Myocyte (in vitro differentiated cells): ENCODE results near the gene RILPL1. TPM values are rescaled to one million over a fixed set of nuclear protein-coding genes. Genes with fewer than 3 reads are reported as not detected.
"Not testable (repeated sequence)": the region's sequence is repeated elsewhere in the genome, so short reads cannot be mapped to it uniquely, and the experiment has no call there.

Experiments
- DNase-seq: peaks from one replicate; pipeline ENCODE4 v3.0.0-alpha.2; 2012; ENCODE audit warnings: low read depth
- polyA plus RNA-seq: library from polyadenylated mRNA; unstranded; fragments of >200 nt; gene quantifications from one replicate; pipeline ENCODE4 v1.2.1, GENCODE V29; 2012; ENCODE audit warnings: missing spikeins
- total RNA-seq: library from RNA; depleted of rRNA; stranded (reverse); fragments of >200 nt; gene quantifications from 2 replicates; pipeline ENCODE4 v1.2.3, GENCODE V29; 2014

RILPL1 gene, protein sequence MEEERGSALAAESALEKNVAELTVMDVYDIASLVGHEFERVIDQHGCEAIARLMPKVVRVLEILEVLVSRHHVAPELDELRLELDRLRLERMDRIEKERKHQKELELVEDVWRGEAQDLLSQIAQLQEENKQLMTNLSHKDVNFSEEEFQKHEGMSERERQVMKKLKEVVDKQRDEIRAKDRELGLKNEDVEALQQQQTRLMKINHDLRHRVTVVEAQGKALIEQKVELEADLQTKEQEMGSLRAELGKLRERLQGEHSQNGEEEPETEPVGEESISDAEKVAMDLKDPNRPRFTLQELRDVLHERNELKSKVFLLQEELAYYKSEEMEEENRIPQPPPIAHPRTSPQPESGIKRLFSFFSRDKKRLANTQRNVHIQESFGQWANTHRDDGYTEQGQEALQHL
- total RNA-seq, result 30.3 and 43.4 TPM in 2 replicates
- polyA plus RNA-seq, result 50.4 TPM

DNA sequence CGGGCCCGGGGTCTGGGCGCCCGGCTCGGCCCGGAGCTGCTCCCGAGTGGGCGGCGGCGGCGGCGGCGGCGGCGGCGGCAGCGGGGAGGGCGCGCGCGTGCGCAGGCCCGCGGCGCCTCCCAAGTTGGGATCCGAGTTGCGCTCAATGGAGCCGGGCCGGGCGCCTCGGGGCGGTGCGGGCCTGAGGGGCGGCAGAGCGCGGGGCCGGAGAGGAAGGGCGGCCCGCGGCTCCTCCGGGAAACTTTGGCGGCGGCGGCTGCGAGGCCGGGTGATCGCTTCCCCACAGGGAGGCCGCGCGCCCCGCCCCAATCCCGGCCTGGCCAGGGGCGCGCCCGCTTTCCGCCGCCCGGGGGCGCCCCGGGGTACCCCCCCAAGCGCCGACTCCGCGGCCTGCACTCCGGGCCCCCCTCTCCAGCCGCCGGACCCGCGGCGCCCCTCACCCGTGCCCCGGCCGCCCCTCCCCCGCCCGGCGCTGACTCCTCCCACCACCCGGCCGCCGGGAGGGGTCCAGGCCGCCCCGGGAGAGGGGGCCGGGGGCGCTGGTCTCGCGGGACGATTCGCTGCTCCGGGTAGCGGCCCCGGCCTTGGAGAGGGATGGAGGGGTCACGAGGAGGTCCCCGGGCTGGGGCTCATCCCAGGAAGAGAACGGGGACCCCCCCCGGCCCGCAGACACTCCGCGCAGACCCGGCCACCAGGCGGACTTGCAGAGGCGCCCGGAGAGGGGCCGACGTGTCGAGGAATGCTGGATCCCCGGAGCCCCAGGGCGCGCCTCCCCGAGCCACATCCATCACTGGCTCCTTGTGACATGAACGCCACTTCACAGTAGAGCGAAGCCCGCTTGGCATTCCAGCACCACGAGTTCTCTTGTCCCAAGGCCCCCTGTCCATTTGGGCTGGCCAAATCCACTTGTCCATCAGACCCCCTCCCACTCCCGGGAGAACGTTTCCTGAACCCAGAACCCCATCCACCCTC lies at the start of gene RILPL1:
RILPL1 (minus strand) TSS at position 48 of the 972 bp plus-strand sequence. CDS start 237 bp downstream, outside the sequence.
- peak; percentile 69 for DNase-seq

- no peak for DNase-seq
Measured at GRCh38 chr12:123580772-123581171, 47.3 kb upstream of the RILPL1 start.

GRCh38 chr12:123578829-123579228 lies 45.3 kb upstream of the RILPL1 start:
- not testable (repeated sequence) for DNase-seq

DNA sequence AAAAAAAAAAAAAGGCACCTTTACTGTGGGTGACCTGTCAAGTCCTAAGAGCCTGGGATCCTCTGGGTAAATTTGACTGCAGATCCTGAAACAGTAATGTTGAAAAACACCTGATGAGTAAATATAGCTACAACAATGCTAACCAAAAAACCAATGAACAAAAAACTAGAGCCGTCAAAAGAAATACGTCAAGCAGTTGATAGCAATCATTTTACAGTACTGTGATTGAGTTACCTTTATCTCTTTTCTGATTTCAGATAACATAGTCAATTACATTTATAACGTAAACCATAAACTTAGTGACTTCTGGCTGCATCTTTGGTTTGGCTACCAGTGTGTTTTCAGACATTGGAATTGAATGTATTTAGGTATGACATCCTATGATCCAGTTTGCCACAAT lies 44.7 kb upstream of the RILPL1 start:
- DNase-seq, result no peak

- DNase-seq, result no peak
Measured at GRCh38 chr12:123576611-123577010, 43.1 kb upstream of the RILPL1 start.

- no peak for DNase-seq
Measured at GRCh38 chr12:123573870-123574269, 40.4 kb upstream of the RILPL1 start.

DNA sequence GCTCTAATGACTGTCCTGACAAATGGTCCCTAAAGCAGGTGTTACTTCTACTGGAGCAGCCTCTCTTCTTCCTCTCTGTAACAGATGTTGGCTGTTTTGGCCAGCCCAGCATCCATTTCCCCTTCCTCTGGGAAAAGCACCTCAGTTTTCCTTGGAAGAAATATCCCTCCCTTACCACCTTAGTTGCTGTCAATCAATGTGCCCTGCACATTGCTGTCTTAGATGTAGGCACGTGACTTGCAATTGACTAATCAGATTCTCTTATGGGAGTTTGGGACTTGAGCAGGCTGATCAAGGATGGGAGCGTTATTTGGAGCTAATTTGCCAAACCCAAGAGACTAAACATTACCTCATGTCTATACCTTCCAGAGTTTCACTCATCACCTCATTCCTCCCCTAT lies 38.9 kb upstream of the RILPL1 start:
- no peak for DNase-seq

- DNase-seq, result peak; percentile 71
Measured at GRCh38 chr12:123571343-123571813, 37.9 kb upstream of the RILPL1 start.

DNA sequence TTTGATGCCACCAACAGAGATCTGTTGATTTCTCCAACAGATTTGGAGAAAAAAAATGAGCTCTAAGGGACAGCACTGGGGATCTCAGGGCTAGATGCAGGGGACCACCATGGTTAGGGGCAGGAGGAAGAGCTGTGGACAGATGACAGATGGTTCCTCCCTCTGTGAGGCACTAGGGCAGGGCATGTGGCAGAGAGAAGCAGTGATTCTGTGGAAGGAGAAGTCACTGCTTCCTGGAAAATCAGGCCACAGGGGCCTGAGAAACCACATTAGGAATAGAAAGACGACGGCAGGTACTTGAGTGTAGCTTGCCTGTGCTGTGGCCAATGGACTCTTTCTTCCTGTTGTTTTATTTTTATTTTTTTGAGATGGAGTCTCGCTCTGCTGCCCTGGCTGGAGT lies 25.9 kb upstream of the RILPL1 start:
- DNase-seq, result no peak

GRCh38 chr12:123558487-123558886 lies 25.0 kb upstream of the RILPL1 start:
- not testable (repeated sequence) for DNase-seq

GRCh38 chr12:123554843-123555242 lies 21.3 kb upstream of the RILPL1 start:
- DNase-seq, result not testable (repeated sequence)

DNA sequence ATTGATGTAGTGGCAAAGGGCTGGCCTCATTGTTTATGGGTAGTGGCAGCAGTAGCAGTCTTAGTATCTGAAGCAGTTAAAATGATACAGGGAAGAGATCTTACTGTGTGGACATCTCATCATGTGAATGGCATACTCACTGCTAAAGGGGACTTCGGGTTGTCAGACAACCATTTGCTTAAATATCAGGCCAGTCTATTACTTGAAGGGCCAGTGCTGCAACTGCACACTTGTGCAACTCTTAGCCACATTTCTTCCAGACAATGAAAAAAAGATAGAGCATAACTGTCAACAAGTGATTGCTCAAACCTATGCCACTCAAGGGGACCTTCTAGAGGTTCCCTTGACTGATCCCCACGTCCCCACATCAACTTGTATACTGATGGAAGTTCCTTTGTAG lies 20.6 kb upstream of the RILPL1 start:
- not testable (repeated sequence) for DNase-seq

- DNase-seq, result no peak
Measured at GRCh38 chr12:123550700-123551099, 17.2 kb upstream of the RILPL1 start.

- no peak for DNase-seq
Measured at GRCh38 chr12:123548107-123548506, 14.6 kb upstream of the RILPL1 start.

DNA sequence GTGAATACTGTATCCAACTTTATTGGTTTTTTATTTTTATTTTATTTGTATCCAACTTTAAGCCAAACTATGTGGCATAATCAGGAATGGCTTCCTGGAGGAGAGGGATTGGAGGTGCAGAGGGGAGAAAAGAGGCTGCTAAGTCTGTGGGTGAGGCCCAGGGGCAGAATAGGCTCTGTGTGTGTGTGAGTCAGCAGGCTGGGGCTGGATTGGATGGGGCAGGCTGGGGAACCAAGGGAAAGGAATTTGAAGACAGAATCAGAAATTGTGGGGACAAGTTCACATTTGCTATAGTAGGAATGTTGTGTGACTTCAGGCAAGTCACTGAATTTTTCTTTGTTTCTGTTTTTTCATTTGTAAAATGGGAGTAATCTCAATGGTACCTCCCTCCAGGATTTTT lies 12.8 kb upstream of the RILPL1 start:
- DNase-seq, result no peak

DNA sequence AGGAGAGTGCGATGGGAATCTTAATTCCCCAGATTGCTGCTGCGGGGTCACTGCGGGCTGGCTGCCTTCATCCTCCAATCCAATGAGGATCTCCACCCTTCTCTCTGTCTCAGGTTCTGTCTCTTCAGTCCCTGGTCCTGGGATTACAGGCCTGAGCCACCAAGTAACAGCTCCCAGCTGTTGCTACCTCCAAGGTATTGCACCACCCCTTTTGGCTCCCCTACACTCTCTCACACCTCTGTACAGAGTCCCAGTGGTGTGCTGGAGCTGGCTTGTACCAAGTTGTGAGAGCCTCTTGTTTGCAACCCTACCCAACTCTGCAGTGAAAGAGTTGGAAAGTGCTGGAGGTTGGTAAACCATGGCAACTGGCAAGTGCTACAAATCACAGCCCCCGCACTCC lies 10.0 kb upstream of the RILPL1 start:
- no peak for DNase-seq

GRCh38 chr12:123540899-123541662 lies 7.6 kb upstream of the RILPL1 start:
- no peak for DNase-seq

- not testable (repeated sequence) for DNase-seq
Measured at GRCh38 chr12:123535952-123536351, 2.4 kb upstream of the RILPL1 start.

GRCh38 chr12:123532808-123533649 lies 490 bp downstream of the RILPL1 start:
- DNase-seq, result peak; percentile 58

DNA sequence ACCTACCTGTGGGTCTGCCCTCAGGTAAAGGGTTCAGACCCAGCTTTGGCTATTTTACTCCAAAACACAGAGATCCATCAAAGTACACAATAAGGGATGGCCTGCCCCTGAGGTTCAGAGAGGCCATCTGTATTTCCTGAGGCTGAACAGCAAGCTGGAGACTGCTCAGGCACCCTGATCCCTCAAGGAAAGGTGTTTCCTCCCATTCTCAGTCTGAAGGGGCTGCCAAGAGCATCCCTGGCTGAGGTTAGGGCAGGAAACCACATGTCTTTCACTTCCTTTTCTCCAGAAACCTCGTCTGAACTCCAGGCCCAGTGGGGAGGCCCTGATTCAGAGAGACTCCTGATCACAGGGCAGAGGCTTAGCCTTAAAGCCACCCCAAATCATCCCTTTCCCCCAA lies 1.5 kb downstream of the RILPL1 start:
- DNase-seq, result no peak
